ENCODE results near the gene SPTA1. TPM values are rescaled to one million over a fixed set of nuclear protein-coding genes. Genes with fewer than 3 reads are reported as not detected.

The SPTA1 gene
- total RNA-seq, 1 donor from 2014 or later, result not detected

DNA sequence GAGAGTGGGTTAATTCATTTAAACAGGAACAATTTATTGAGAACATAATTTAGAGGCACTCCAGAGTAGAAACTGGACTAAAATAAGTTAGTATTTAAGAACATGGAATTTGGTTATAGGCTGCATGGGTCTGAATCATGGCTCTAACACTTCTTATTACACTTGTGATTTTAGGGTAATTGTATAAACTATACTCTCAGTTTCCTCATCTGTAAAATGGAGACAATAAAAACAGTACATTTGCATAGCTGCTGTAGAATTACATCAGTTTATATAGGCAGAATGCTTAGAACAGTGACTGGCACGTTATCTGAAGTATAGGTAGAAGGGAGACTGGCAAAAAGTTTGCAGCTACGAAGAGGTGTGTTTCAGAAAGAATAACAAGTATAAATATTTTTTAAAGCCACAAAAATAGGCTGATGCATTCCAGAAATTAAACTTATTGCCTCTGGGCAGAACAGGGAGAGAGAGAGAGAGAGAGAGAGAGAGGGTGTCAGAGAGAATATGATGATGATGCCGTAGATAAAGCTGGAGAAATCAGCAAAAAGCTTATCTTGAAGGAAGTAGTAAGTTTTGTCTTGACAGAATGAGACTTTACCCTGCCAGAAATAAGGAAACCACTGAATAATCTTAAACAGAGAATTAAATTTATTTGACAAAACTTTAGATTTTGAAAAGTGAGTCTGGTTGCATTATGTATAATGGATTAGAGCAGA is 42.2 kb upstream of the SPTA1 start:
- no peaks in the 10 kb centered on the region for H3K36me3 ChIP-seq
- TF ChIP-seq, protein P1, sequence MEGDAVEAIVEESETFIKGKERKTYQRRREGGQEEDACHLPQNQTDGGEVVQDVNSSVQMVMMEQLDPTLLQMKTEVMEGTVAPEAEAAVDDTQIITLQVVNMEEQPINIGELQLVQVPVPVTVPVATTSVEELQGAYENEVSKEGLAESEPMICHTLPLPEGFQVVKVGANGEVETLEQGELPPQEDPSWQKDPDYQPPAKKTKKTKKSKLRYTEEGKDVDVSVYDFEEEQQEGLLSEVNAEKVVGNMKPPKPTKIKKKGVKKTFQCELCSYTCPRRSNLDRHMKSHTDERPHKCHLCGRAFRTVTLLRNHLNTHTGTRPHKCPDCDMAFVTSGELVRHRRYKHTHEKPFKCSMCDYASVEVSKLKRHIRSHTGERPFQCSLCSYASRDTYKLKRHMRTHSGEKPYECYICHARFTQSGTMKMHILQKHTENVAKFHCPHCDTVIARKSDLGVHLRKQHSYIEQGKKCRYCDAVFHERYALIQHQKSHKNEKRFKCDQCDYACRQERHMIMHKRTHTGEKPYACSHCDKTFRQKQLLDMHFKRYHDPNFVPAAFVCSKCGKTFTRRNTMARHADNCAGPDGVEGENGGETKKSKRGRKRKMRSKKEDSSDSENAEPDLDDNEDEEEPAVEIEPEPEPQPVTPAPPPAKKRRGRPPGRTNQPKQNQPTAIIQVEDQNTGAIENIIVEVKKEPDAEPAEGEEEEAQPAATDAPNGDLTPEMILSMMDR (IDR thresholded peaks at IDR 0.05), result no peak
- no peaks in the 10 kb centered on the region for H3K27me3 ChIP-seq
- no peaks in the 10 kb centered on the region for H3K9me3 ChIP-seq
- intact Hi-C loops (cut with DNase I), result no loop called here
- H3K27ac ChIP-seq, result no peak overlapping the region
- H3K4me3 ChIP-seq, result no peak overlapping the region
- DNase-seq (ENCODE audit: low spot score in 2 of 2), result no peak
- no peaks in the 10 kb centered on the region for H3K4me1 ChIP-seq

DNA sequence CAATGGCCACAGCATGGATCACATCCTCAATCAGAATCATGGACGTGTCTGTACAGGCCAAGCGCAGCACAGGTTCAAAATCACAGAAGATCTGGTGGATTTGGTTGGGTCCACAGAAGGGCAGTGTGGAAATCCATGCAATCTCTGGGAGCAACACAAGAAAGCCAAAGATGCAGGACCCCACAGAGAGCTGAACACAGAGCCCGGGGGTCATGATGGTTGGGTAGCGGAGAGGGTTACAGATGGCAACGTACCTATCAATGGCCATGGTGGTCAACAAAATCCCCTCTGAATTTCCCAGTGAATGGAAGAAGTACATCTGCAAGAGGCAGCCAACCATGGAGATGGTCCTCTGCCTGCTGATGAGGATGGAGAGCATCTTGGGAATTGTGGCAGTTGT is 37.9 kb upstream of the SPTA1 start:
- intact Hi-C loops (cut with DNase I), result no loop called here
- no peak overlapping the region for H3K4me3 ChIP-seq

DNA sequence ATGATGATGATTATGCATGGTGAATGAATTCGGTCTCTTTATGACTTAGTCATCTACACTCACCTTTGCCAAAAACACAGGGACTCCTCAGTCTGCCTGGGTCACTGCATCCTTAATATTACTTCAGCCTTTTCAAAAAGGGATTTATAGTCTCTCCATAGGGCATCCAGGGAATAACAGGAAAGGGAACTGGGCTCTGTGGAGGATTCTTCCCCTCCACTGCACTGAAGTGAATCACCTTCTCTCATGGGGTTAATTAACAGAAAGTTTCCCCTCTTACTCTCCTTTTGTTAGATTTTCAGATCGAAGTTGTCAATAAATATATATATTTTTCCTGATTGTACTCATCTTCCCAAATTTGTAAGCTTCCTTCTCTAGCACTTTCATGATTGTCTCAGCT is 34.1 kb upstream of the SPTA1 start, which contains the start of gene OR6K3:
OR6K3 (minus strand) TSS at position 101 of the 400 bp plus-strand sequence. CDS start 2,605 bp downstream, outside the sequence.
- no peaks in the 10 kb centered on the region for H3K36me3 ChIP-seq
- TF ChIP-seq, protein P1 (IDR thresholded peaks at IDR 0.05), result no peak
- DNase-seq (ENCODE audit: low spot score in 2 of 2), result no peak
- H3K9me3 ChIP-seq, result no peaks in the 10 kb centered on the region
- intact Hi-C loops (cut with DNase I), result no loop called here
- H3K4me3 ChIP-seq, result no peak within 1 kb of the TSS
- no peaks in the 10 kb centered on the region for H3K27me3 ChIP-seq
- H3K27ac ChIP-seq, result no peak within 1 kb of the TSS
- H3K4me1 ChIP-seq, result no peaks in the 10 kb centered on the region

More for the DNA sequence above, 37.9 kb upstream of the SPTA1 start:
- Histone ChIP-seq H3K9me3 (no peaks in the 10 kb centered on the region), H3K4me1 (no peaks in the 10 kb centered on the region), H3K27ac (no peak overlapping the region), H3K27me3 (no peaks in the 10 kb centered on the region), H3K36me3 (no peaks in the 10 kb centered on the region)
- TF ChIP-seq, protein P1 (IDR thresholded peaks at IDR 0.05), result no peak
- DNase-seq (ENCODE audit: low spot score in 2 of 2), result no peak

DNA sequence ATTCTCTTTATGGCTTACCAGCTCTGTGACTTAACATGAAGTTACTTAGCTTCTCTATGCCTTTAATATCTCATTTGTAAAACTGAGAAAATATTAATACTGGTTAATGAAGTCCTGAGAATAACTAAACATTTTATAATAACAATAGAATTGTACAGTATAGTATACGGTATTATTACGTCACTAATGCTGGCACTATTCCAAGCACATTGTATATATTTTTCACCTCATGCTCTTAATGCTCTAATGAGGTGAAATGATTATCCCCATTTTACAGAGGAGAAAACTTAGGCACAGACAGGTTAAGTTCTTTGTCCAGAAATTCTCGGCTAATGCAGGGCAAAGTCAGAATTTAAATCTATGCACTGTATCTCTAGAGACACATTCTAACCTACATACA is 33.1 kb upstream of the SPTA1 start:
- intact Hi-C loops (cut with DNase I), result no loop called here
- TF ChIP-seq, protein P1 (IDR thresholded peaks at IDR 0.05), result no peak
- H3K27me3 ChIP-seq, result no peaks in the 10 kb centered on the region
- no peaks in the 10 kb centered on the region for H3K36me3 ChIP-seq
- no peaks in the 10 kb centered on the region for H3K4me1 ChIP-seq
- no peak for DNase-seq (ENCODE audit: low spot score in 2 of 2)
- no peak overlapping the region for H3K4me3 ChIP-seq
- H3K9me3 ChIP-seq, result no peaks in the 10 kb centered on the region
- H3K27ac ChIP-seq, result no peak overlapping the region

DNA sequence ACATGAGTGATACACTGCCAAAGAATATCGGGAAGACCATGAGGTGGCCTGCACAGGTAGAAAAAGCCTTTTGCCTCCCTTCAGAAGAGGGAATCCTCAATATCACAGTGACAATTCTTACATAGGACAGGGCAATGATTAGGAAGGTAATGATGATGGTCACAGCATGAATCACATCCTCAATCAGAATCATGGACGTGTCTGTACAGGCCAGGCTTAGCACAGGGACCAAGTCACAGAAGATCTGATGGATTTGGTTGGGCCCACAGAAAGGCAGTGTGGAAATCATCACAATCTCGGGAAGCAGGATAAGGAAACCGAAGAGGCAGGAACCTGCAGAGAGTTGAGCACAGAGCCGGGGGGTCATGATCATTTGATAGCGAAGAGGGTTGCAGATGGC is 30.8 kb upstream of the SPTA1 start:
- intact Hi-C loops (cut with DNase I), result no loop called here
- no peak for DNase-seq (ENCODE audit: low spot score in 2 of 2)
- TF ChIP-seq, protein P1 (IDR thresholded peaks at IDR 0.05), result no peak
- Histone ChIP-seq H3K4me1 (no peaks in the 10 kb centered on the region), H3K9me3 (no peaks in the 10 kb centered on the region), H3K27me3 (no peaks in the 10 kb centered on the region), H3K4me3 (no peak overlapping the region), H3K36me3 (no peaks in the 10 kb centered on the region), H3K27ac (no peak overlapping the region)

Measured in ascending aorta (tissue), 2 donors.